ENCODE measurements around the gene IL21R. TPM values are rescaled to one million over a fixed set of nuclear protein-coding genes. Genes with fewer than 3 reads are reported as not detected.

Gene IL21R
- total and polyA plus RNA-seq, 2 donors (not counting 1 experiment from before 2014, with no cell fraction given), result 28.5 to 32.1 TPM

- Histone ChIP-seq H3K27me3 (replicated peaks in 1 of 4; ENCODE audit: control extremely low read depth in 1 of 4, control insufficient read depth in 3 of 4, insufficient read depth in 4 of 4, low read length in 3 of 4) (no peaks in the 10 kb centered on the region), H3K79me2 (ENCODE audit: control insufficient read depth, insufficient read depth, low read length) (no peaks in the 10 kb centered on the region), H3K9ac (ENCODE audit: low read length) (no peak overlapping the region), H3K4me2 (replicated peaks; ENCODE audit: low read depth, low read length, poor library complexity, severe bottlenecking) (peak overlapping the region; percentile 17), H3K9me3 (ENCODE audit: control extremely low read depth in 1 of 3, control insufficient read depth in 2 of 3, insufficient read depth in 1 of 3, low read length in 2 of 3) (peaks cover 0 to 39% (median 7%) of the 10 kb centered on the region in 3 donors), H3K4me1 (ENCODE audit: control insufficient read depth in 2 of 2, insufficient read depth in 2 of 2, low read length in 2 of 2) (peaks cover 33 to 52% of the 10 kb centered on the region in 2 donors), H3K36me3 (replicated peaks in 1 of 2; ENCODE audit: control extremely low read depth in 1 of 2, control insufficient read depth in 1 of 2, extremely low read depth in 1 of 2, insufficient read depth in 2 of 2, low read length in 1 of 2) (no peaks in the 10 kb centered on the region), H3K4me3 (ENCODE audit: control extremely low read depth in 1 of 5, extremely low read depth in 1 of 5, insufficient read depth in 1 of 5, low read depth in 2 of 5, low read length in 4 of 5) (no peak overlapping the region), H4K20me1 (ENCODE audit: control insufficient read depth, insufficient read depth, low read length, poor library complexity, severe bottlenecking) (no peaks in the 10 kb centered on the region), H2AFZ (ENCODE audit: insufficient read depth, low read depth, low read length, poor library complexity, severe bottlenecking) (peak overlapping the region; percentile 12), H3K27ac (ENCODE audit: low read length in 2 of 2) (peak overlapping the region; percentile 9 to 56)
- no peaks in the 10 kb centered on the region for H3K9me3 Mint-ChIP-seq (ENCODE audit: insufficient read depth)
- peak overlapping the region; percentile 65 for H3K27ac Mint-ChIP-seq
- no peak overlapping the region for H3K4me3 Mint-ChIP-seq
- no peaks in the 10 kb centered on the region for H3K27me3 Mint-ChIP-seq
- TF ChIP-seq CTCF (IDR thresholded peaks at IDR 0.05) (no peak), EZH2 (IDR thresholded peaks at IDR 0.05; ENCODE audit: borderline replicate concordance, insufficient read depth, low read depth, low read length, poor library complexity, severe bottlenecking) (no peak)
- DNase-seq (peak; percentile 77), ATAC-seq (ENCODE audit: low read depth) (peak; percentile 69)
- intact Hi-C loops (cut with micrococcal nuclease), result no loop called here
- ChIA-PET CTCF (interaction anchor here (1.3 kb wide), 1 partner anchor 16 kb away, joined by 6 read pairs; no protein-coding TSS in a partner anchor), POLR2A (no interaction called here)
- 53% methylated on average over 15 of the region's 15 CpGs for WGBS (ENCODE audit: insufficient coverage)
- H3K4me1 Mint-ChIP-seq, result peaks cover 46% of the 10 kb centered on the region
These were observed 18.3 kb upstream of the IL21R start for GRCh38 chr16:27383556-27384243.

- no peaks in the 10 kb centered on the region for H3K27me3 Mint-ChIP-seq
- Histone ChIP-seq H3K79me2 (ENCODE audit: control insufficient read depth, insufficient read depth, low read length) (no peaks in the 10 kb centered on the region), H3K27me3 (replicated peaks in 1 of 4; ENCODE audit: control extremely low read depth in 1 of 4, control insufficient read depth in 3 of 4, insufficient read depth in 4 of 4, low read length in 3 of 4) (no peaks in the 10 kb centered on the region), H2AFZ (ENCODE audit: insufficient read depth, low read depth, low read length, poor library complexity, severe bottlenecking) (no peak overlapping the region), H3K9me3 (ENCODE audit: control extremely low read depth in 1 of 3, control insufficient read depth in 2 of 3, insufficient read depth in 1 of 3, low read length in 2 of 3) (peaks cover under 1 to 42% (median 10%) of the 10 kb centered on the region in 3 donors), H4K20me1 (ENCODE audit: control insufficient read depth, insufficient read depth, low read length, poor library complexity, severe bottlenecking) (no peaks in the 10 kb centered on the region), H3K36me3 (replicated peaks in 1 of 2; ENCODE audit: control extremely low read depth in 1 of 2, control insufficient read depth in 1 of 2, extremely low read depth in 1 of 2, insufficient read depth in 2 of 2, low read length in 1 of 2) (no peaks in the 10 kb centered on the region), H3K4me2 (replicated peaks; ENCODE audit: low read depth, low read length, poor library complexity, severe bottlenecking) (peak overlapping the region; percentile 17), H3K4me1 (ENCODE audit: control insufficient read depth in 2 of 2, insufficient read depth in 2 of 2, low read length in 2 of 2) (peaks cover 27 to 51% of the 10 kb centered on the region in 2 donors), H3K9ac (ENCODE audit: low read length) (no peak overlapping the region), H3K4me3 (ENCODE audit: control extremely low read depth in 1 of 5, extremely low read depth in 1 of 5, insufficient read depth in 1 of 5, low read depth in 2 of 5, low read length in 4 of 5) (no peak overlapping the region), H3K27ac (ENCODE audit: low read length in 2 of 2) (peak overlapping the region in 1 of 2 donors; percentile 56)
- CTCF ChIA-PET, result interaction anchor here (1.3 kb wide), 1 partner anchor 16 kb away, joined by 6 read pairs; no protein-coding TSS in a partner anchor
- H3K27ac Mint-ChIP-seq, result peak overlapping the region; percentile 50
- no peak for TF ChIP-seq EZH2 (IDR thresholded peaks at IDR 0.05; ENCODE audit: borderline replicate concordance, insufficient read depth, low read depth, low read length, poor library complexity, severe bottlenecking)
- no peak for TF ChIP-seq CTCF (IDR thresholded peaks at IDR 0.05)
- H3K4me3 Mint-ChIP-seq, result peak overlapping the region; percentile 27
- DNase-seq (peak; percentile 30), ATAC-seq (ENCODE audit: low read depth) (no peak)
- H3K9me3 Mint-ChIP-seq (ENCODE audit: insufficient read depth), result no peaks in the 10 kb centered on the region
- intact Hi-C loops (cut with micrococcal nuclease), result no loop called here
- POLR2A ChIA-PET, result no interaction called here
- H3K4me1 Mint-ChIP-seq, result peaks cover 42% of the 10 kb centered on the region
- 54% methylated on average over 5 of the region's 5 CpGs for WGBS (ENCODE audit: insufficient coverage)
These were observed 17.5 kb upstream of the IL21R start for GRCh38 chr16:27384425-27384824.
